Right atrium auricular region (tissue), 2 donors: ENCODE results near the gene FAM163A. TPM values are rescaled to one million over a fixed set of nuclear protein-coding genes. Genes with fewer than 3 reads are reported as not detected.

Experiments
- DNase-seq: peaks from one replicate; pipeline ENCODE4 v3.0.0-alpha.2; 2019; ENCODE audit warnings: low spot score
- H3K27ac ChIP-seq, 2 donors: fragments of 200-600 bp; sonication (generic); 1 replicate in 1 of 2; 2 replicates in 1 of 2; pipeline ENCODE4 v1.5.1; 2016 to 2019
- H3K27me3 ChIP-seq, 2 donors: fragments of 200-600 bp; sonication (generic); one replicate each; pipeline versions ENCODE4 v1.5.1 to v1.6.0; 2017 to 2019
- H3K36me3 ChIP-seq: fragments of 200-600 bp; sonication (generic); one replicate; pipeline ENCODE4 v1.5.1; 2016
- H3K4me1 ChIP-seq, 2 donors: fragments of 200-600 bp; sonication (generic); one replicate each; pipeline versions ENCODE4 v1.5.1 to v1.6.0; 2017 to 2019
- H3K4me3 ChIP-seq, 2 donors: fragments of 200-600 bp; sonication (generic); 1 replicate in 1 of 2; 2 replicates in 1 of 2; pipeline ENCODE4 v1.5.1; 2017 to 2019; ENCODE audit warnings: mild to moderate bottlenecking in 1 of 2, moderate library complexity in 1 of 2
- H3K9me3 ChIP-seq, 2 donors: fragments of 200-600 bp; sonication (generic); one replicate each; pipeline ENCODE4 v1.5.1; 2019
- total RNA-seq, 2 donors: library from RNA; depleted of rRNA; stranded (reverse); fragments of >200 nt; gene quantifications; one replicate each; pipeline ENCODE4 v1.1.0, GENCODE V29; 2016
- TF ChIP-seq, protein P1 (sequence below), 2 donors: fragments of 200-600 bp; sonication (generic); IDR thresholded peaks; one replicate each; pipeline ENCODE4 v1.5.1; 2019; ENCODE audit warnings: antibody characterized with exemption in 2 of 2

FAM163A gene
- total RNA-seq, 2 donors from 2014 or later = not detected

DNA sequence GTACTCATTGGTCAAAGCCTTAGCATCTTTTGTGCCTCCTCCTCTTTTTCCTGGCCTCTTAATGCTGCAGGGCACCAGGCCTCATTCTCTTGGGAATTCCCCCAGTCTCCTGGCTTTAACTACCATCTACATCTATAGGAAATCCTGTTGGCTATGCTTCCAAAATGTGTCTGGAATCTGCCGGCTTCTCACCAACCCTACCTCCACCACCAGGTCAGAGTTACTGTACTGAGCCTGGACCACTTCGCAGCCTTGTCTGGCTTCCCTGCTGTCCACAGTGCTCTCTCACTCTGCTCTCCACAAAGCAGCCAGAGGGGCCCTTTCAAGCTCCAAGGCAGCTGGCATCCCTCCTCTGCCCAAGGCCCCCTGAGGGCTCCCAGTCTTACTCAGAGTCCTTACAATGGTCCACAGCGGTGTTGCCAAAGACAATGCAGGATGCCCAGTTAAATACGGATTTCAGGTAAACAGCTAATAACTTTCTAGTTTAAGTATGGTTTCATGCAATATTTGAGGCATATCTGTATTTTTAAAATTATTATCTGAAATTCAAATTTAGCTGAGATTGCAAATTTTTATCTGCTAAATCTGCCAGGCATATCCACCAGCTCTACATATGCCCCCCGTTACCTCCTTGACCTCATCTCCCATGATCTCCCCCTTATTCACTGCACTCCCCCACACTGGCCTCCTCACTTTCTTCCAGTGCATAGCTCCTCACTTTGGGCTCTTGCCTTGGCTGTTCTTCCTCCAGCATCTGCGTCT lies 34.5 kb upstream of the FAM163A start:
- TF ChIP-seq, protein P1, sequence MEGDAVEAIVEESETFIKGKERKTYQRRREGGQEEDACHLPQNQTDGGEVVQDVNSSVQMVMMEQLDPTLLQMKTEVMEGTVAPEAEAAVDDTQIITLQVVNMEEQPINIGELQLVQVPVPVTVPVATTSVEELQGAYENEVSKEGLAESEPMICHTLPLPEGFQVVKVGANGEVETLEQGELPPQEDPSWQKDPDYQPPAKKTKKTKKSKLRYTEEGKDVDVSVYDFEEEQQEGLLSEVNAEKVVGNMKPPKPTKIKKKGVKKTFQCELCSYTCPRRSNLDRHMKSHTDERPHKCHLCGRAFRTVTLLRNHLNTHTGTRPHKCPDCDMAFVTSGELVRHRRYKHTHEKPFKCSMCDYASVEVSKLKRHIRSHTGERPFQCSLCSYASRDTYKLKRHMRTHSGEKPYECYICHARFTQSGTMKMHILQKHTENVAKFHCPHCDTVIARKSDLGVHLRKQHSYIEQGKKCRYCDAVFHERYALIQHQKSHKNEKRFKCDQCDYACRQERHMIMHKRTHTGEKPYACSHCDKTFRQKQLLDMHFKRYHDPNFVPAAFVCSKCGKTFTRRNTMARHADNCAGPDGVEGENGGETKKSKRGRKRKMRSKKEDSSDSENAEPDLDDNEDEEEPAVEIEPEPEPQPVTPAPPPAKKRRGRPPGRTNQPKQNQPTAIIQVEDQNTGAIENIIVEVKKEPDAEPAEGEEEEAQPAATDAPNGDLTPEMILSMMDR (IDR thresholded peaks at IDR 0.05) = no peak
- Histone ChIP-seq H3K27ac (no peak overlapping the region), H3K36me3 (no peaks in the 10 kb centered on the region), H3K4me3 (no peak overlapping the region), H3K27me3 (no peaks in the 10 kb centered on the region), H3K9me3 (peaks cover 0 to 7% of the 10 kb centered on the region in 2 donors), H3K4me1 (peaks cover 0 to 15% of the 10 kb centered on the region in 2 donors)
- no peak for DNase-seq

DNA sequence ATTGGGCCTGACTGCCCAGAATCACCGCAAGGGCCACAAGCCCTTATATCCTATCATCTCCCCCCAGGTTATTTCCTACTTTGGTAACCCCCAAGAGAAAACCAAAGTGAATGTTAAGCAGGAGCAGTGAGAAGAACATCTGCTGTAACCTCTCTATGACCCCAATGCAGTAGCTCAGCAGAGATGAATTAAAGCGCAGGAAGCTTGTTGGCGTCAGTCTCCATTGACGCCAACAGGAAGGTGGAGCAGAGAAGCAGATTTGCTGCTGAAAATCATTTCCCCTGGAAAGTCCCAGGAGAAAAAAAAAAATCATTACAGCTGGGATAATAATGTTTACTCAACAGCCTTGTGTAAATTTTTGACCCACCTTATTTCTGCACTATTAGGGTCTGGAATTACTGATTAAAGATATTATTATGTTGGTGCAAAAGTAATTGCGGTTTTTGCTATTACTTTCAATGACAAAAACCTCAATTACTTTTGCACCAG lies 33.2 kb upstream of the FAM163A start:
- no peaks in the 10 kb centered on the region for H3K36me3 ChIP-seq
- TF ChIP-seq, protein P1 (IDR thresholded peaks at IDR 0.05) = no peak
- no peak for DNase-seq
- no peaks in the 10 kb centered on the region for H3K27me3 ChIP-seq
- H3K9me3 ChIP-seq = peaks cover 4 to 18% of the 10 kb centered on the region in 2 donors
- H3K4me3 ChIP-seq = no peak overlapping the region
- no peak overlapping the region for H3K27ac ChIP-seq
- H3K4me1 ChIP-seq = peaks cover 0 to 15% of the 10 kb centered on the region in 2 donors

DNA sequence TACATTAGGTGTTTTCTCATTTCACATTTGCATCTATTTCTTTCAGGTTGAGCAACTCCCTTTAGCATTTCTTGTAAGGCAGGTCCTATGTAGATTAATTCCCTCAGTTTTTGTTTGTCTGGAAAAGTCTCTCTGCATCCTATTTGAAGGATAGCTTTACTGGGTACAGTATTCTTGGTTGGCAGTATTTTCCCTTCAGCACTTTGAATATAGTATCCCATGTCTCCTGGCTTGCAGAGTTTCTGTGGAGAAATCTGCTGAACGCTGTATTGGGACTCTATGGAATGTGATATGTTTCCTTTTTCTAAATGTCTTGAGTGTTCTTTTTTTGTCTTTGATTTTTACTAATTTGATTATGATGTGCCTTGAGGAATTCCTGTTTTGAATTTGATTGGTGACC lies 28.9 kb upstream of the FAM163A start:
- TF ChIP-seq, protein P1 (IDR thresholded peaks at IDR 0.05) = no peak
- no peaks in the 10 kb centered on the region for H3K27me3 ChIP-seq
- H3K9me3 ChIP-seq = peaks cover 4 to 60% of the 10 kb centered on the region in 2 donors
- no peak for DNase-seq
- H3K27ac ChIP-seq = no peak overlapping the region
- H3K4me3 ChIP-seq = no peak overlapping the region
- H3K36me3 ChIP-seq = no peaks in the 10 kb centered on the region
- peaks cover 0 to 14% of the 10 kb centered on the region in 2 donors for H3K4me1 ChIP-seq

- Histone ChIP-seq H3K27me3 (no peaks in the 10 kb centered on the region), H3K4me3 (no peak overlapping the region), H3K36me3 (no peaks in the 10 kb centered on the region), H3K9me3 (peaks cover 4 to 65% of the 10 kb centered on the region in 2 donors), H3K4me1 (peaks cover 0 to 10% of the 10 kb centered on the region in 2 donors), H3K27ac (no peak overlapping the region)
- DNase-seq = no peak
- TF ChIP-seq, protein P1 (IDR thresholded peaks at IDR 0.05) = no peak
Measured at GRCh38 chr1:179714623-179715022, 28.5 kb upstream of the FAM163A start.

DNA sequence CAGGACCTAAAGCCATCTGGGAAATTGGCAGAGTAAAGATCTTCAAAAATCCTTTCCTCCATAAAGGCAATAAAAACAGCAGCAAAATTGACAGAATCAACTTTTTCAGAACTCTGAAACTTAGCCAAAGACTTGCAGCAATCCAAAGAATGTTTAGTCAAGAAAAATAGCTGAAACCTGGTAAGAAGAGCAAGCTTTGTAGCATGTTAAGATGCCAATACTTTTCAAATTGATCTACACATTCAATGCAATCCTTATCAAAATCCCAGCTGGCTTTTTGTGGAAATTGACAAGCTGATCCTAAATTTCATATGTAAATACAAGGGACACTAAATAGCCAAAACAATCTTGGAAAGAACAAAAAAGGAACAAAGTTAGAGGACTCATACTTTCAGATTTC lies 23.8 kb upstream of the FAM163A start:
- peaks cover 4 to 68% of the 10 kb centered on the region in 2 donors for H3K9me3 ChIP-seq
- TF ChIP-seq, protein P1 (IDR thresholded peaks at IDR 0.05) = no peak
- no peak for DNase-seq

More for the DNA sequence above, 23.8 kb upstream of the FAM163A start:
- Histone ChIP-seq H3K27ac (no peak overlapping the region), H3K27me3 (no peaks in the 10 kb centered on the region), H3K4me1 (no peaks in the 10 kb centered on the region), H3K36me3 (no peaks in the 10 kb centered on the region), H3K4me3 (no peak overlapping the region)
